Hypothalamus (tissue), 51 donors: ENCODE data around the gene CNIH3.

Experiments
- DNase-seq, 51 donors: peaks; one replicate each; lab custom pipeline; 2025; lab: John Stamatoyannopoulos, UW

CNIH3 gene

GRCh38 chr1:224766266-224766665 is 150.1 kb downstream of the CNIH3 start:
- DNase-seq = no peak

GRCh38 chr1:224767031-224767430 is 150.9 kb downstream of the CNIH3 start:
- DNase-seq = peak in 2 of 51 donors; percentile 2 to 8

GRCh38 chr1:224767676-224768075 is 151.6 kb downstream of the CNIH3 start:
- no peak for DNase-seq

- DNase-seq = no peak
Observed at GRCh38 chr1:224768971-224769370, 152.9 kb downstream of the CNIH3 start.

GRCh38 chr1:224769452-224770335 is 153.6 kb downstream of the CNIH3 start:
- DNase-seq = no peak

- DNase-seq = no peak
Observed at GRCh38 chr1:224770336-224770693, 154.2 kb downstream of the CNIH3 start.

- DNase-seq = no peak
Observed at GRCh38 chr1:224773646-224774045, 157.5 kb downstream of the CNIH3 start.

- DNase-seq = no peak
Observed at GRCh38 chr1:224774378-224774777, 158.3 kb downstream of the CNIH3 start.

GRCh38 chr1:224777180-224777579 is 161.1 kb downstream of the CNIH3 start:
- DNase-seq = no peak

- no peak for DNase-seq
Observed at GRCh38 chr1:224779536-224779935, 163.4 kb downstream of the CNIH3 start.

- no peak for DNase-seq
Observed at GRCh38 chr1:224780736-224781135, 164.6 kb downstream of the CNIH3 start.

- no peak for DNase-seq
Observed at GRCh38 chr1:224781800-224782199, 165.7 kb downstream of the CNIH3 start.

GRCh38 chr1:224782281-224783000 is 166.3 kb downstream of the CNIH3 start:
- no peak for DNase-seq

GRCh38 chr1:224783006-224783651 is 167.0 kb downstream of the CNIH3 start:
- no peak for DNase-seq

GRCh38 chr1:224784265-224785039 is 168.3 kb downstream of the CNIH3 start:
- DNase-seq = no peak

GRCh38 chr1:224785040-224785328 is 168.9 kb downstream of the CNIH3 start:
- no peak for DNase-seq

GRCh38 chr1:224785622-224786021 is 169.5 kb downstream of the CNIH3 start:
- DNase-seq = no peak

- no peak for DNase-seq
Observed at GRCh38 chr1:224786533-224787250, 170.6 kb downstream of the CNIH3 start.

- DNase-seq = no peak
Observed at GRCh38 chr1:224789311-224789710, 173.2 kb downstream of the CNIH3 start.
